Measurements from ENCODE around the gene MBOAT1.

- TF ChIP-seq POLR2AphosphoS5 (IDR thresholded peaks at IDR 0.05; ENCODE audit: low read depth, low read length) (no peak), REST (IDR thresholded peaks at IDR 0.05; ENCODE audit: insufficient read depth in 1 of 2, low read depth in 2 of 2, low read length in 2 of 2) (no peak), TAF1 (IDR thresholded peaks at IDR 0.05; ENCODE audit: borderline replicate concordance, insufficient read depth, low read length) (no peak)
Observed at GRCh38 chr6:20261685-20262084, 49.4 kb upstream of the MBOAT1 start.
